ENCODE measurements around the gene CEP19. TPM values are rescaled to one million over a fixed set of nuclear protein-coding genes. Genes with fewer than 3 reads are reported as not detected.

CEP19 gene
- total RNA-seq, 1 donor from 2014 or later: 2.5 TPM

DNA sequence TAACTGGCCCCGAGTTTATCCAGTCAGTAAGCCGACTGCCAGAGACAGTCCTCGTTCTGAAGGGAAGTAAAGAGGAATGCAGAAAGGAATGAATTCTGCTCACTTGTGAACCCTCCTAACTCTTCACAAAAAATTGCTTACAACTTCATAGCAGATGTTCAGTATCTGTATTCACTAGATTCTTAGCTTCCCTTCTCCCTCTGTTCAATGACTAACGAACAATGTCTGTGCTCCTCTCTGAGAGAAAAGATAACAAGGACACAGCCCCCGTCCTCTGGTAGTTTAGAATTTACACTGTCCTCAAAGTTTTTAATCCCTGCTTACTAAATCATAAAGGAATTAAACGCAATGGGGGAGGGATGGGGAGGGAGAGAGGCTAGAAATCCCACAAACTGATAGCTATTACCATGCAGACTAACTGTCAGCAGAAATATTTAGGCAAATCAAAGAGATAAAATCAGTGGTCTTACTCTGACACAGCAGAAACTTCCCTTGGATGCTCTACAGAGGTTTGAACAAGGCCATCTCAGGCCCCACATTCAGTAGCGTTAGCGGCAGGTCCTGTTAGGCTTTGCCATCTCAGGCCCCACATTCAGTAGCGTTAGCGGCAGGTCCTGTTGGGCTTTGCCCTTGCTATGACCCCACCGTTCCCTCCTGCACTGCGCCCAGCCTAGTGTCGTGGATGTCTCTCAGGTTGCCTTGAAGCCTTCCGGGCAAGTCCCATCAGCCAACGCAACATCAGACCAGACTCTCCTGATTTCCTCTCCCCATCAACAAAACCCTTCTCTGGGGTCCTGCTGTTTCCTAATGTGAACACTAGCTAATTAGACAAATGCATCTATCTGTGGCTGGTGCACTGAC, 49.1 kb downstream of the CEP19 start:
- DNase-seq (ENCODE audit: low spot score): no peak
- H3K27ac Mint-ChIP-seq (ENCODE audit: unreplicated experiment): no peak overlapping the region

DNA sequence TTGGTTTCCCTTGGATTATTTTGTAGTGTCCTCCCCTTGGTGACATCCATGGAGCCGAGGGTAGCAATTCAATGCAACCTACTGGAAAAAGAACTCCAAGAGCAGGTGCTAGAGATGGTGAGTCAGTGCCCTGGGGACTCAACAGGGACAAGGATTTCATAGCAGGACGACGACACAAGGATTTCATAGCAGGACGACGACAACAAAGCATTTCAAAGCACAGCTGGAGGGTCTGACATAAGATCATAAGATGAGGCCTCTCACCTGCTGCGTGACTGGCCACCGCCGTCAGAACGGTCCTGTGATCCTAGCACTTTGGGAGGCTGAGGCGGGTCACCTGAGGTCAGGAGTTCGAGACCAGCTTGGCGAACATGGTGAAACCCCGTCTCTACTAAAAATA, 50.0 kb downstream of the CEP19 start:
- Mint-ChIP-seq H3K4me3 (ENCODE audit: unreplicated experiment) (no peak overlapping the region), H3K27ac (ENCODE audit: unreplicated experiment) (no peak overlapping the region), H3K27me3 (ENCODE audit: low read depth) (no peaks in the 10 kb centered on the region), H3K4me1 (ENCODE audit: low read depth) (peaks cover 10% of the 10 kb centered on the region), H3K36me3 (ENCODE audit: low read depth) (no peaks in the 10 kb centered on the region), H3K9me3 (ENCODE audit: low read depth) (no peaks in the 10 kb centered on the region)
- TF ChIP-seq, protein P1, sequence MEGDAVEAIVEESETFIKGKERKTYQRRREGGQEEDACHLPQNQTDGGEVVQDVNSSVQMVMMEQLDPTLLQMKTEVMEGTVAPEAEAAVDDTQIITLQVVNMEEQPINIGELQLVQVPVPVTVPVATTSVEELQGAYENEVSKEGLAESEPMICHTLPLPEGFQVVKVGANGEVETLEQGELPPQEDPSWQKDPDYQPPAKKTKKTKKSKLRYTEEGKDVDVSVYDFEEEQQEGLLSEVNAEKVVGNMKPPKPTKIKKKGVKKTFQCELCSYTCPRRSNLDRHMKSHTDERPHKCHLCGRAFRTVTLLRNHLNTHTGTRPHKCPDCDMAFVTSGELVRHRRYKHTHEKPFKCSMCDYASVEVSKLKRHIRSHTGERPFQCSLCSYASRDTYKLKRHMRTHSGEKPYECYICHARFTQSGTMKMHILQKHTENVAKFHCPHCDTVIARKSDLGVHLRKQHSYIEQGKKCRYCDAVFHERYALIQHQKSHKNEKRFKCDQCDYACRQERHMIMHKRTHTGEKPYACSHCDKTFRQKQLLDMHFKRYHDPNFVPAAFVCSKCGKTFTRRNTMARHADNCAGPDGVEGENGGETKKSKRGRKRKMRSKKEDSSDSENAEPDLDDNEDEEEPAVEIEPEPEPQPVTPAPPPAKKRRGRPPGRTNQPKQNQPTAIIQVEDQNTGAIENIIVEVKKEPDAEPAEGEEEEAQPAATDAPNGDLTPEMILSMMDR (IDR thresholded peaks at IDR 0.05): no peak
- DNase-seq (ENCODE audit: low spot score): no peak

More for the DNA sequence above, 49.1 kb downstream of the CEP19 start:
- H3K36me3 Mint-ChIP-seq (ENCODE audit: low read depth): no peaks in the 10 kb centered on the region
- no peaks in the 10 kb centered on the region for H3K9me3 Mint-ChIP-seq (ENCODE audit: low read depth)
- no peaks in the 10 kb centered on the region for H3K27me3 Mint-ChIP-seq (ENCODE audit: low read depth)
- H3K4me1 Mint-ChIP-seq (ENCODE audit: low read depth): peaks cover 10% of the 10 kb centered on the region
- no peak overlapping the region for H3K4me3 Mint-ChIP-seq (ENCODE audit: unreplicated experiment)
- TF ChIP-seq, protein P1 (IDR thresholded peaks at IDR 0.05): no peak

DNA sequence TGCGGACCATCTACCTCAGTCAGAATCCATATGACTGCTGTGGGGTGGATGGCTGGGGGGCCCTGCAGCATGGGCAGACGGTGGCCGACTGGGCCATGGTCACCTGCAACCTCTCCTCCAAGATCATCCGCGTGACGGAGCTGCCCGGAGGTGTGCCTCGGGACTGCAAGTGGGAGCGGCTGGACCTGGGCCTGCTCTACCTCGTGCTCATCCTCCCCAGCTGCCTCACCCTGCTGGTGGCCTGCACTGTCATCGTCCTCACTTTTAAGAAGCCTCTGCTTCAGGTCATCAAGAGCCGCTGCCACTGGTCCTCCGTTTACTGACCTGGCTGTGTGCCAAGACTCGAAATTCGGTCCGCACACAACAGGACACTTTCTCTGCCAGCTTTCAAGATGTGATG, 50.6 kb downstream of the CEP19 start:
- Mint-ChIP-seq H3K27ac (ENCODE audit: unreplicated experiment) (no peak overlapping the region), H3K4me1 (ENCODE audit: low read depth) (peaks cover 9% of the 10 kb centered on the region), H3K9me3 (ENCODE audit: low read depth) (no peaks in the 10 kb centered on the region), H3K27me3 (ENCODE audit: low read depth) (no peaks in the 10 kb centered on the region), H3K4me3 (ENCODE audit: unreplicated experiment) (no peak overlapping the region), H3K36me3 (ENCODE audit: low read depth) (no peaks in the 10 kb centered on the region)
- TF ChIP-seq, protein P1 (IDR thresholded peaks at IDR 0.05): no peak
- DNase-seq (ENCODE audit: low spot score): no peak

DNA sequence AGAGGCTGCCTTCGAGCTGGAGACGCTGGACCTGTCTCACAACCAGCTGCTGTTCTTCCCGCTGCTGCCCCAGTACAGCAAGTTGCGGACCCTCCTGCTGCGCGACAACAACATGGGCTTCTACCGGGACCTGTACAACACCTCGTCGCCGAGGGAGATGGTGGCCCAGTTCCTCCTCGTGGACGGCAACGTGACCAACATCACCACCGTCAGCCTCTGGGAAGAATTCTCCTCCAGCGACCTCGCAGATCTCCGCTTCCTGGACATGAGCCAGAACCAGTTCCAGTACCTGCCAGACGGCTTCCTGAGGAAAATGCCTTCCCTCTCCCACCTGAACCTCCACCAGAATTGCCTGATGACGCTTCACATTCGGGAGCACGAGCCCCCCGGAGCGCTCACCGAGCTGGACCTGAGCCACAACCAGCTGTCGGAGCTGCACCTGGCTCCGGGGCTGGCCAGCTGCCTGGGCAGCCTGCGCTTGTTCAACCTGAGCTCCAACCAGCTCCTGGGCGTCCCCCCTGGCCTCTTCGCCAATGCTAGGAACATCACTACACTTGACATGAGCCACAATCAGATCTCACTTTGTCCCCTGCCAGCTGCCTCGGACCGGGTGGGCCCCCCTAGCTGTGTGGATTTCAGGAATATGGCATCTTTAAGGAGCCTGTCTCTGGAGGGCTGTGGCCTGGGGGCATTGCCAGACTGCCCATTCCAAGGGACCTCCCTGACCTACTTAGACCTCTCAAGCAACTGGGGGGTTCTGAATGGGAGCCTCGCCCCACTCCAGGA, 51.5 kb downstream of the CEP19 start:
- Mint-ChIP-seq H3K27me3 (ENCODE audit: low read depth) (no peaks in the 10 kb centered on the region), H3K4me1 (ENCODE audit: low read depth) (peaks cover 4% of the 10 kb centered on the region), H3K9me3 (ENCODE audit: low read depth) (no peaks in the 10 kb centered on the region), H3K4me3 (ENCODE audit: unreplicated experiment) (no peak overlapping the region), H3K36me3 (ENCODE audit: low read depth) (no peaks in the 10 kb centered on the region), H3K27ac (ENCODE audit: unreplicated experiment) (no peak overlapping the region)
- DNase-seq (ENCODE audit: low spot score): peak; percentile 51
- TF ChIP-seq, protein P1 (IDR thresholded peaks at IDR 0.05): no peak

DNA sequence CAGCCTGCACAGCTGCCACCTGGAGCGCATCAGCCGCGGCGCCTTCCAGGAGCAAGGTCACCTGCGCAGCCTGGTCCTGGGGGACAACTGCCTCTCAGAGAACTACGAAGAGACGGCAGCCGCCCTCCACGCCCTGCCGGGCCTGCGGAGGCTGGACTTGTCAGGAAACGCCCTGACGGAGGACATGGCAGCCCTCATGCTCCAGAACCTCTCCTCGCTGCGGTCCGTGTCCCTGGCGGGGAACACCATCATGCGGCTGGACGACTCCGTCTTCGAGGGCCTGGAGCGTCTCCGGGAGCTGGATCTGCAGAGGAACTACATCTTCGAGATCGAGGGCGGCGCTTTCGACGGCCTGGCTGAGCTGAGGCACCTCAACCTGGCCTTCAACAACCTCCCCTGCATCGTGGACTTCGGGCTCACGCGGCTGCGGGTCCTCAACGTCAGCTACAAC, 52.1 kb downstream of the CEP19 start:
- no peak for DNase-seq (ENCODE audit: low spot score)
- Mint-ChIP-seq H3K4me3 (ENCODE audit: unreplicated experiment) (no peak overlapping the region), H3K9me3 (ENCODE audit: low read depth) (no peaks in the 10 kb centered on the region), H3K27me3 (ENCODE audit: low read depth) (no peaks in the 10 kb centered on the region), H3K4me1 (ENCODE audit: low read depth) (peaks cover 4% of the 10 kb centered on the region), H3K27ac (ENCODE audit: unreplicated experiment) (no peak overlapping the region), H3K36me3 (ENCODE audit: low read depth) (no peaks in the 10 kb centered on the region)
- TF ChIP-seq, protein P1 (IDR thresholded peaks at IDR 0.05): no peak

Measured in chondrocyte (in vitro differentiated cells).